ENCODE data around the gene DMRTC2.

The DMRTC2 gene

GRCh38 chr19:41879080-41879479, 34.2 kb downstream of the DMRTC2 start:
- no peak for TF ChIP-seq CTCF (IDR thresholded peaks at IDR 0.05; ENCODE audit: low read depth, low read length)
- in situ Hi-C loops (cut with HindIII; ENCODE audit: low sequenced_read_pairs): no loop called here
- no peak for DNase-seq (ENCODE audit: low read depth, low spot score)
- no peak overlapping the region for H3K4me3 ChIP-seq (ENCODE audit: low read depth, low read length)

GRCh38 chr19:41879670-41880328, 35.0 kb downstream of the DMRTC2 start:
- no peak for DNase-seq (ENCODE audit: low read depth, low spot score)
- TF ChIP-seq CTCF (IDR thresholded peaks at IDR 0.05; ENCODE audit: low read depth, low read length): no peak
- no peak overlapping the region for H3K4me3 ChIP-seq (ENCODE audit: low read depth, low read length)
- in situ Hi-C loops (cut with HindIII; ENCODE audit: low sequenced_read_pairs): no loop called here

- TF ChIP-seq CTCF (IDR thresholded peaks at IDR 0.05; ENCODE audit: low read depth, low read length): no peak
- DNase-seq (ENCODE audit: low read depth, low spot score): no peak
- in situ Hi-C loops (cut with HindIII; ENCODE audit: low sequenced_read_pairs): no loop called here
- no peak overlapping the region for H3K4me3 ChIP-seq (ENCODE audit: low read depth, low read length)
Observed at GRCh38 chr19:41880329-41880708, 35.5 kb downstream of the DMRTC2 start.

- DNase-seq (ENCODE audit: low read depth, low spot score): no peak
- H3K4me3 ChIP-seq (ENCODE audit: low read depth, low read length): peak within 1 kb of the TSS; percentile 86
- no peak for TF ChIP-seq CTCF (IDR thresholded peaks at IDR 0.05; ENCODE audit: low read depth, low read length)
- in situ Hi-C loops (cut with HindIII; ENCODE audit: low sequenced_read_pairs): no loop called here
Observed at GRCh38 chr19:41882568-41883462, 38.0 kb downstream of the DMRTC2 start, which contains the start of gene ARHGEF1. ARHGEF1 (plus strand) TSS chr19:41883184; CDS start chr19:41888083, 4,899 bp downstream.

- H3K4me3 ChIP-seq (ENCODE audit: low read depth, low read length): peak overlapping the region; percentile 86
- no peak for TF ChIP-seq CTCF (IDR thresholded peaks at IDR 0.05; ENCODE audit: low read depth, low read length)
- DNase-seq (ENCODE audit: low read depth, low spot score): no peak
- in situ Hi-C loops (cut with HindIII; ENCODE audit: low sequenced_read_pairs): no loop called here
Observed at GRCh38 chr19:41883463-41883820, 38.6 kb downstream of the DMRTC2 start.

GRCh38 chr19:41883821-41884733, 39.2 kb downstream of the DMRTC2 start:
- in situ Hi-C loops (cut with HindIII; ENCODE audit: low sequenced_read_pairs): no loop called here
- H3K4me3 ChIP-seq (ENCODE audit: low read depth, low read length): peak overlapping the region; percentile 86
- TF ChIP-seq CTCF (IDR thresholded peaks at IDR 0.05; ENCODE audit: low read depth, low read length): no peak
- DNase-seq (ENCODE audit: low read depth, low spot score): peak; percentile 97

Measured in astrocyte of the spinal cord (primary cell).